Right lobe of liver (tissue), 6 donors: Measurements from ENCODE around the gene NPIPB5. TPM values are rescaled to one million over a fixed set of nuclear protein-coding genes. Genes with fewer than 3 reads are reported as not detected.
"Not testable (repeated sequence)": the region's sequence is repeated elsewhere in the genome, so short reads cannot be mapped to it uniquely, and the experiment has no call there.

Experiments used
- ATAC-seq, 4 donors: fragments of 200-7000 bp; cut with Tn5 transposase; one replicate each; pipeline ENCODE4 v1.9.1; 2020; ENCODE audit warnings: mild to moderate bottlenecking in 4 of 4, moderate library complexity in 4 of 4
- DNase-seq, 3 donors: peaks; one replicate each; pipeline ENCODE4 v3.0.0-alpha.2; 2020
- H3K27ac ChIP-seq, 3 donors: fragments of 200-600 bp; one replicate each; pipeline ENCODE4 v1.8.0; 2022
- H3K27me3 ChIP-seq, 2 donors: fragments of 200-600 bp; one replicate each; pipeline ENCODE4 v1.8.0; 2022
- H3K36me3 ChIP-seq, 4 donors: fragments of 200-600 bp; sonication (generic) in 1 of 4; one replicate each; pipeline versions ENCODE4 v1.5.1 to v1.8.0; 2017 to 2022; ENCODE audit warnings: control low read depth in 1 of 4
- H3K4me1 ChIP-seq, 4 donors: fragments of 200-600 bp; sonication (generic) in 1 of 4; one replicate each; pipeline versions ENCODE4 v1.5.1 to v1.8.0; 2017 to 2022; ENCODE audit warnings: control low read depth in 1 of 4
- H3K4me3 ChIP-seq, 3 donors: fragments of 200-600 bp; one replicate each; pipeline ENCODE4 v1.8.0; 2022
- H3K9me3 ChIP-seq, 4 donors: fragments of 200-600 bp; sonication (generic) in 1 of 4; one replicate each; pipeline versions ENCODE4 v1.5.1 to v1.8.0; 2017 to 2022; ENCODE audit warnings: control low read depth in 1 of 4
- WGBS: methylation state at CpG from one replicate; pipeline ENCODE4 v1.1.6; 2018; ENCODE audit warnings: low coverage, low lambda C conversion rate; ENCODE audit not compliant: insufficient coverage; ENCODE audit errors: missing lambda C conversion rate; 5-methylcytosine and 5-hydroxymethylcytosine counted together
- intact Hi-C, 2 donors: fragments of 100-400 bp; cut with DNase I; formaldehyde crosslinking; loops; one replicate each; pipeline versions ENCODE4 v1.11.2 to v1.14.1; 2022
- long read RNA-seq: library from polyadenylated mRNA; unstranded; transcript quantifications from one replicate; pipeline ENCODE4 v2.0.0, GENCODE V29; 2019
- total RNA-seq, 6 experiments: library from RNA; depleted of rRNA in 2 of 6; stranded (reverse); fragments of >200 nt in 2 of 6; fragmentation: NEBNext Ultra II Directional in 3 of 6; extraction: Animal tissue kit (Norgen Biotek cat#: 25700) in 3 of 6; gene quantifications; one replicate each; pipeline versions ENCODE4 v1.1.0 to v1.2.4, GENCODE V29; 2016 to 2023
- donor health status: DM: no; HTN: yes; CAD: no.
- donor health status: DM: no; HTN: no; CAD: no.
- donor health status: DM: no; HTN: no; CAD: no.
- donor health status: DM: no; HTN: yes; CAD: no.
- donor health status: DM: no; HTN: yes; CAD: no.

Gene NPIPB5
- total RNA-seq, result 100 to 1,000 TPM in 1 of 6 experiments, 10 to 100 TPM in 5; 35.5 to 121 (median 64.7) TPM
- long read RNA-seq, partial matches to known transcripts, result 0 of 1 reads
- long read RNA-seq, other reads (novel, unspliced or antisense), result 1 of 1 reads

DNA sequence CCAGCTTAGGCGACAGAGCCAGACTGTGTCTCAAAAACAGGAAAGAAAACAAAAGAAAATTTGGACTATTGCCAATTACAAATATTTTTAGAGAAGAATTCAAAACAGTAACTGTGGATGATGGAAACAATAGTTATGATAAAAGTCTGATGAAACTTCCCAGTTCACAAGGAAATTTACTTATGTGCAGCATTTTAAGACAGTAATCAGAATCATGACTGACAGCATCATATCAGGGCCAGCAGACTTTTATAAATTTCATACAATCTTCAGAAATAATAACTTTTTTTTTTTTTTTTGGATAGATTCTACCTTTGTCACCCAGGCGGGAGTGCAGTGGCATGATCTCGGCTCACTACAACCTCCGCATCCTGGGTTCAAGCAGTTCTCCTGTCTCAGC is at the start of gene NPIPB5:
NPIPB5 (plus strand) TSS at position 301 of the 400 bp plus-strand sequence. CDS start 2,911 bp downstream, outside the sequence.
- WGBS, result no CpG with 5 or more reads among the region's 4 CpGs
- H3K27me3 ChIP-seq, H3K4me3 ChIP-seq, H3K36me3 ChIP-seq, intact Hi-C loops, ATAC-seq, H3K27ac ChIP-seq, DNase-seq, H3K4me1 ChIP-seq, H3K9me3 ChIP-seq: not testable (repeated sequence)

DNA sequence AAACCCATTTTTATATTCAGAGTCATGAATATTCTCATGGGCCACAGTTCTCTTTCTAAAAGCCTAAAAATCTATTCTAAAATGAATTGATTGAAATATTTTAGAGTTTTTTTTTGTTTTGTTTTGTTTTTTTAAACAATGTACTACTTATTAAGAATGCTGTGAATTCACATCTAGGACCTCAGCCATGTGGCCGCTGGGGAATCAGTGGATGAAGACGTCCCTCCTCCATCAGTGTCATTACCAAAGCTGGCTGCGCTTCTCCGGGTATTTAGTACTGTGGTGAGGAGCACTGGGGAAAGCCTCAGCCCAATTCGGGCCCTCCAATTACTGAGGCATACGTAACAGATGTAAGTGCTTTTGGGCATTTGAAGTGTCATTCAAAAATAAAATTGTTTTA is 41.8 kb upstream of the NPIPB5 start:
- not testable (repeated sequence) for ATAC-seq, DNase-seq, H3K4me1 ChIP-seq

DNA sequence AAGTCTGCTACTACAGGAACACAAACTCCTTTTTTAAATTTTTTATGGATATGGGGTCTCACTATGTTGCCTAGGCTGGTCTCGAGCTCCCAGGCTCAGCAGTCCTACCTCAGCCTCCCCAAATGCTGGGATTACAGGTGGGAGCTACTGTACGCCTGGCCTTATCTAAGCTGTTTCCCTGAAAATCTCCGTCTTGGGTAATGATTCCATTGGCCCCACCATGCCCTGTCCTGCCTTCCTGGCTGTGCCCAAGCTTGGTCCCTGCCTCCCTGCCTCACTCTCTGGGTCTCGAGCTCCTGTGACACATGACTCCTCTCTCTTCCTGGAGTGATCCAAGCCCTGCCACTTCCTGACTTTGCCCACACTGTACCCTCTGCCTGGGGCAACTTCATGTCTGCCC is 27.3 kb downstream of the NPIPB5 start:
- WGBS, result 77% methylated on average over 4 of the region's 4 CpGs
- H3K27me3 ChIP-seq, intact Hi-C loops, ATAC-seq, H3K27ac ChIP-seq, H3K4me1 ChIP-seq, H3K36me3 ChIP-seq, DNase-seq, H3K4me3 ChIP-seq, H3K9me3 ChIP-seq: not testable (repeated sequence)

More for the DNA sequence above, 41.8 kb upstream of the NPIPB5 start:
- H3K36me3 ChIP-seq, H3K27me3 ChIP-seq, H3K4me3 ChIP-seq, H3K27ac ChIP-seq, H3K9me3 ChIP-seq, intact Hi-C loops: not testable (repeated sequence)
- 88% methylated on average over 4 of the region's 6 CpGs for WGBS

DNA sequence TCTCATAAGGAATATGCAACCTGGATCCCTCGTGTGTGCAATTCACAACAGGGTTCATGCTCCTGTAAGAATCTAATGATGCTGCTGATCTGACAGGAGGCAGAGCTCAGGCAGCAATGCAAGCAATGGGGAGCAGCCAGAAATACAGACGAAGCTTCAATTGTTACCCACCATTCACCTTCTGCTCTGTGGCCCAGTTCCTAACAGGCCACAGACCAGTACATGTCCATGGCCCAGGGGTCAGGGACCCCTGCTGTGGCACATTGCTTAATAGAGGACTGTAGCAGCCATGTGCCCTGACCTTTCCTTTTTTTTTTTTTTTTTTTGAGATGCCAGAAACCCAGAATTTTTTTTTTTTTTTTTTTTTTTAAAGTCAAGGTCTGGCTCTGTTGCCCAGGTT is 34.1 kb downstream of the NPIPB5 start:
- H3K36me3 ChIP-seq, DNase-seq, H3K4me1 ChIP-seq, intact Hi-C loops, H3K27ac ChIP-seq, H3K4me3 ChIP-seq, H3K9me3 ChIP-seq, ATAC-seq, H3K27me3 ChIP-seq: not testable (repeated sequence)
- 20% methylated on average over 1 of the region's 2 CpGs for WGBS

DNA sequence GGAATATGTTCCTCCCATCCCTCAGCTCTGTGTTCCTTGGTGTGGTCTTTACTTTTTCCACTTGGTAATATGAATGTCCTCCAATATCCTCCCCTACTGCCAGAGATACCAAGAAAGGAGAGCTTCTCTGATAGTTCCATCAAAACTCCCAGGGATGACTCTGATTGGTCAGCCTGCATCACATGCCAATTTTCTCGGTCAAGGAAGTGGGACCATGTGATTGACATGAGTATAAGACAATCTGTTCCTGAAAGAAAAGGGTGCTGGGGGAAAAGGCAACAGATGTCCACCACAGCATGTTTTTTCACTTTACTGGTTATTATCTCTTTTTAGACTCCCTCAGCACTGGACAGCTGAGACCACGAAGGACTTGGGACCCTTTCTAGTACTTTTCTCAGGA is 35.9 kb downstream of the NPIPB5 start:
- H3K27me3 ChIP-seq, H3K36me3 ChIP-seq, H3K4me1 ChIP-seq, DNase-seq, intact Hi-C loops, H3K4me3 ChIP-seq, ATAC-seq, H3K27ac ChIP-seq, H3K9me3 ChIP-seq: not testable (repeated sequence)
- 79% methylated on average over 2 of the region's 2 CpGs for WGBS

DNA sequence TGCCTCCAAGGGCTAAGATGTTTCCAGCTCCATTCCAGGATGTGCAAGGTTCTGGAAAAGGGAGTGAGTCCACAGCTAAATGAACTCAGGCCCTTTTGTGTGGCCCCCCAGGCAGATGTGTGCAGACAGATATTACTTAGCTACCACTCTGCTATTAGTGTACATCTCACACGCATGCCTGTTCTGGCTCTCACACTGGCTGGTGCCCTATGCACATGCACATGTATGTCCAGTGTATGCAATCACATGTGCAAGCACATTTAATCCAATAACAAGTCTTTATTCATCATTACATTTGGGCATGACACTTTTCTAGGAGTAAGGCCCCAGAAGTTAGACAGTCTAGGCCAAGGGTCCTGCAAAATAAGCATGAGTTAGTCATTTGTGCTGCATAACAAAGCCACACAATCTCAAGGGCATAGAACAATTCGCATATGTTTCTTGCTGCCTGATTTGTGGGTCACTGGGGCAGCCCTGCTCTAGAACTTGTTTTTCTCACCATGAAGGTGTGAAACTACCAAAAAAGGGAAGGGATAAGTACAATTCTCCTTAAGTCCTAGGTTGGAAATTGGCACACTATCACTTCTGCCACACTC is 36.6 kb downstream of the NPIPB5 start:
- ATAC-seq, result peak in 1 of 4 donors; percentile 28
- 94% methylated on average over 2 of the region's 2 CpGs for WGBS
- H3K9me3 ChIP-seq, H3K4me1 ChIP-seq, H3K27ac ChIP-seq, H3K4me3 ChIP-seq, H3K27me3 ChIP-seq, DNase-seq, H3K36me3 ChIP-seq, intact Hi-C loops: not testable (repeated sequence)

DNA sequence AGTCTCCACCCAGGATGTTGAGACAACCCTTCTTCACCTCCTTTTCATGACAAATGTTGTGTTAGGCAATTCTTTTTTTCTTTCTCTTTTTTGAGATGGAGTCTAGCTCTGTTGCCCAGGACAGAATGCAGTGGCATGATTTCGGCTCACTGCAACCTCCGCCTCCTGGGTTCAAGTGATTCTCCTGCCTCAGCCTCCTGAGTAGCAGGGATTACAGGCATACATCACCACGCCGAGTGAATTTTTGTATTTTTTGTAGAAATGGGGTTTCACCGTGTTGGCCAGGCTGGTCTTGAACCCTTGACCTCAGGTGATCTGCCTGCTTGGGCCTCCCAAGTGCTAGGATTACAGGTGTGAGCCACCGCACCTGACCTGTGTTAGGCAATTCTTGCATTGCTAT is 39.2 kb downstream of the NPIPB5 start:
- not testable (repeated sequence) for H3K9me3 ChIP-seq
- 91% methylated on average over 5 of the region's 6 CpGs for WGBS

DNA sequence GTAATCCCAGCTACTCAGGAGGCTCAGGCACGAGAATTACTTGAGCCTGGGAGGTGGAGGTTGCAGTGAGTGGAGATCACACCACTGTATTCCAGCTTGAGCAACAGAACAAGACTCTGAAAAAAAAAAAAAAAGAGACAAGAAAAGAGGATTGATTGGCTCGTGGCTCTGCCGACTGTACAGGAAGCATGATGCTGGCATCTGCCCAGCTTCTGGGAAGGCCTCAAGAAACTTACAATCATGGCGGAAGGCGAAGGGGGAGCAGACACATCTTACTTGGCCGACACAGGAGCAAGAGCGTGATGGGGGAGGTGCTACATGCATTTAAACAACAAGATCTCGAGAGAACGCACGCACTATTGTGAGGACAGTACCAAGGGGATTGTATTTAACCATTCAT is 40.5 kb downstream of the NPIPB5 start:
- H3K4me1 ChIP-seq, ATAC-seq, H3K27ac ChIP-seq, intact Hi-C loops, H3K27me3 ChIP-seq, H3K4me3 ChIP-seq, H3K36me3 ChIP-seq, H3K9me3 ChIP-seq, DNase-seq: not testable (repeated sequence)
- WGBS, result 70% methylated on average over 5 of the region's 10 CpGs

More for the DNA sequence above, 39.2 kb downstream of the NPIPB5 start:
- ATAC-seq, H3K27ac ChIP-seq, intact Hi-C loops, H3K4me3 ChIP-seq, H3K4me1 ChIP-seq, H3K36me3 ChIP-seq, DNase-seq, H3K27me3 ChIP-seq: not testable (repeated sequence)

DNA sequence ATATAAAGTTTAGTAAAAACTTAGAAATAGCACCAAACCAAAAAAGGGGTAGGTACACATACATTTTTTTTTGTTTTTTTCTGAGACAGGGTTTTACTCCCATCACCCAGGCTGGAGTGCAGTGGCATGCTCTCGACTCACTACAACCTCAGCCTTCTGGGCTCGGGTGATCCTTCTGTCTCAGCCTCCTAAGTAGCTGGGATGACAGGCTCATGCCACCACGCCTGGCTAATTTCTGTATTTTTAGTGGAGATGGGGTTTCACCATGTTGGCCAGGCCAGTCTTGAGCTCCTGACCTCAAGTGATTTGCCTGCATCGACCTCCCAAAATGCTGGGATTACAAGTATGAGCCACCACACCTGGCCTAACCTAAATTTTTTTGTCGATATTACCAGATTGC is 41.0 kb downstream of the NPIPB5 start:
- ATAC-seq, H3K27me3 ChIP-seq, H3K9me3 ChIP-seq, H3K4me3 ChIP-seq, DNase-seq, intact Hi-C loops, H3K27ac ChIP-seq, H3K36me3 ChIP-seq, H3K4me1 ChIP-seq: not testable (repeated sequence)
- 84% methylated on average over 5 of the region's 5 CpGs for WGBS

DNA sequence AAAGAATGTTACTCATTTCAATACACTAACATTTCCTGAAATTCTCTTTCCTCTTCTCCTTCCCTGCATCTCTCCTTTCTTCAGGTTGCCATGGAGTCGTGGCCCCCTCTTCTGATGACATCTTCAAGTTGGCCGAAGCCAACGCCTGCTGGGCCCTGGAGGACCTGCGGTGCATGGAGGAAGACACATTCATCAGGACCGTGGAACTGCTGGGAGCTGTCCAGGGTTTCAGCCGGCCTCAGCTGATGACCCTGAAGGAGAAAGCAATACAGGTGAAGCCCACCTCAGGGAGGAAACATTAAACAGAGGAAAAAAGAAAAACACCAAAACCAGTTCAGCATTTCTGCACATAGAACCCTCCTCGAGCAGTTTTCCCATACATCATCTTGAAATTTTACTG is 46.1 kb downstream of the NPIPB5 start:
- H3K4me3 ChIP-seq, H3K27me3 ChIP-seq, H3K4me1 ChIP-seq, H3K36me3 ChIP-seq, H3K9me3 ChIP-seq, intact Hi-C loops, DNase-seq, H3K27ac ChIP-seq: not testable (repeated sequence)
- WGBS, result no CpG with 5 or more reads among the region's 7 CpGs
- peak in 1 of 4 donors; percentile 19 for ATAC-seq
